GM12801 (cell line): Measurements from ENCODE around the gene ENTR1.

Source experiments
- CTCF ChIP-seq: IDR thresholded peaks from one replicate; pipeline ENCODE4 v1.5.1; 2011; ENCODE audit warnings: control low read depth; ENCODE audit not compliant: insufficient read length; ENCODE audit errors: extremely low read depth

The ENTR1 gene

DNA sequence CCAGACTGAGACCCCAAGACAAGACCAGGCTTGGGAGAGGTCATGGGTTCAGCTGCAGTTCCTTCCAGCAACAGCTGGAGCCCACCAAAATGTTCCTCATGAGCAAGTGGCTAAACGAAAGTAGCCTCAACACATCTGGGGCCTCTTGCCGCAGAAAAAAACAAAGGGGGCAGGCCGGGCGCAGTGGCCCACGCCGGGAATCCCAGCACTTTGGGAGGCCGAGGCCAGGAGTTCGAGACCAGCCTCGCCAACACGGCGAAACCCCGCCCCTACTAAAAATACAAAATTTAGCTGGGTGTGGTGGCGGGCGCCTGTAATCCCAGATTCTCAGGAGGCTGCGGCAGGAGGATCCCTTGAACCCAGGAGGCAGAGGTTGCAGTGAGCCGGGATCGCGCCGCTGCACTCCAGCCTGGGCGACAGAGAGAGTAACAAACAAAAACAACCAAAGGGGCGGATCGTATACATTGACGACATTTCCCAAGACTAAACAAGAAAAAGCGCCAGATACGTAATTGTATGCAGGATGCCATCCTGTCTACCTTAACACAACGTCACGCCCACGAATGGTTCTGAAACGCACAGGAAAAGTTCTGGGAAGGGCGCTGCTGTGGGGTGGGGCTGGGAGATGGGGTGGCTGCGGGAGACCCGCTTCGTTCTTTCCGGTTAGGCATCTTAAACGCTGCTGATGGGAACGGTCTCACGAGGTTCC is 27.6 kb upstream of the ENTR1 start:
- TF ChIP-seq CTCF: no peak

DNA sequence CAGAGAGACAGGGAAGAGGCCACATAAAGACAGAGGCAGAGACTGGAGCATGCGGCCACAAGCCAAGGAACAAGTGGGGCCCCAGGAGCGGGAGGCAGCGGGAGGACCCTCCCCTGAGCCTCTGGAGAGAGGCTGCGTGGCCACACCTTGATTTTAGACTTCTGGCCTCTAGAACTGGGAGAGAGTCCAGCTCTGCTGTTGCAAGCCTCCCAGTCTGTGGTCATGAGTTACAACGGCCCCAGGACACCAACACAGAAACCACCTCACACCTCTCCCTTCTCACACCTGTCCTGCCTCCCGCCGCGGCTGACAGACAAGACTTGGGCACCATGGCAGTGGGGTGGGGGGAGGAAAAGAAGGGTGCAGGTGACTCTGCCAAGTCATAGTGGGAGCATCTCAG is 27.0 kb upstream of the ENTR1 start:
- no peak for TF ChIP-seq CTCF

- TF ChIP-seq CTCF: no peak
Measured at GRCh38 chr9:136436055-136436634, 25.7 kb upstream of the ENTR1 start.

DNA sequence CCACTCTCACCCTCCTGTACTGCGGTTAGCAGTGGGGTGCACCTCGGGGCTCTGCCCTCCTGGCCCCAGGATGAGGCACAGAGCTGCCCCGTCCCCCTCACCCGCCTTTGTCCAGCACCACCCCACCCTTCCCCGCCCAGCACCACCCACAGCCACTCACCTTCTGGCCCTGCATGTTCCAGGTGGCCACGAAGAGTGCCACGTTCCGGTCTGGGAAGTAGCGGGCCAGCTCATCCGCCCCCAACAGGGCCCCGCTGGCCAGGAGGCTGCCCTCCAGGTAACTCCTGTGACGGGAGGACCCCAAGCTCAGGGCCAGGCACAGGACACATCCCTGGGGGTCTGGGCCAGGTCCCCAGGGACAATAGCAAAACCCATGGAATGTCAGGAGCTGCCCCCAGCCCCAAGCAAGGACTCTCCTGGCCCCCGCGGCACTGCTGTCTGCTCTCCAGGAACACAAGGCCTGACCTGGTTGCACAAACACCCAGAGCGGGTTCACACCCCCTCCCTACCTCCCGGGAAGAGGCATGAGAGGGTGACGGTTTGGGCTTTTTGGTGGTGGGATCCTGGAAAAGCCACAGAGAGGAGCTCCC is 24.3 kb upstream of the ENTR1 start:
- TF ChIP-seq CTCF: no peak

DNA sequence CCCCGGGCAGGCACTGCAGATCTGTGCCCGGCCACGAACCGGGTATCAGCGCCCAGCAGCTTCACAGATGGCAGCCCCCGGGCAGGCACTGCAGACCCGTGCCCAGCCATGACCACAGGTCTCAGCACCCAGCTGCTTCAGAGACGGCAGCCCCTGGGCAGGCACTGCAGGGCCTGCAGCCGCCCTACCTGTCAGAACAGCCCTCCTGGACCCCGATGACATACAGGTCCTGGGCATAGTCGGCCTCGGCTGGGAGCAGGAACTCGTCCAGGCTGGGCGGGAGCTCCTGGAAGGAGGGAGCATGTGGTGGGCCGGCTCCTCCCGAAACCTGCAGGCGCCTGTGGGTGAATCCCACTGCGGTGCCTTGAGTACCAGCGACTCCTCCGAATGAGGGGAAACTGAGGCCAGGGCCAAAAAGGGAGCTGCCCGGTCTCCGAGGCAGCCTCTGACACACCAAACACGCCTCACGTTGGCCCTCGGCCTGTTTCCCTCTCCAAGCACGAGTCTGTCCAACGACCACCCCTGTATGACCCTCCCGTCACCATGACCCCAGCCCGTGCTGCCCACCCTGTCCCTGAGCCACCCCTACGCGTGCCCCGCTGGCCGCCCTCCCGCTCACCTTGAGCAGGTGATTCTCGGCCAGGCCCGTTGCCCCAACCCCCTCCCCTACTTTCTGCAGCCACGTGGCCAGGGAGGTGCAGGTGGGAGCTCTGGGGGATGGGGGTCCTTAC is 23.6 kb upstream of the ENTR1 start:
- no peak for TF ChIP-seq CTCF

DNA sequence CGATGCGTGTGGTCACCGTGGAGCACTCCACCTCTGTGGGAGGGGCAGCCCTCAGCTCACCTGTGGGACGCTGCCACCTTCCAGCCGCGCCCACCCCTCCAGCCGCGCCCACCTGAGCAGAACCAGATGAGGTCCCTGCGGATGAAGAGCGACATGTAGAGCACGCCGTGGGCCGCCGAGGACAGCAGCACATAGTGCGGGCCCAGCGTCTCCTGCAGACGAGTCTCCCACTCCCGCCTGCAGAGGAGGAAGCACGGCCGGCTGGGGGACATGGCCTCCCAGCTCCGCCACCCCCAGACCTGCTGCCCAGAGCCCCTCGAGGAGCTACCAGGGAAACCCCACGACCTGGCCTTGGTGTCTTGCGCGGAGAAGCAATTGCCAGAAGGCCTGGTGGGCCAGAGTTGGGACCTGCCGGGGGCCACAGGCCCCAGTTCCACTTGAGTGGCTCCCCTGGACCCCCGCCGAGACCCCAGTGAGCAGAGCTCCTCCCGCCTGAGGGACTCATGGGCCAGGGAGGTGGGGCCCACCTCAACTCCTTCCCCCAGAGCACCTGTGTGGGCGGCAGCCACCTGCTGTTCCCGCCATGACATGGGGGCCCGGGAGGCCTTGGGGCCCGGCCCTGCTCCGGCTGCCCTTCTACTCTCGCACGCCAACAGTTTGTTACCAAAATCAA is 22.8 kb upstream of the ENTR1 start:
- no peak for TF ChIP-seq CTCF

DNA sequence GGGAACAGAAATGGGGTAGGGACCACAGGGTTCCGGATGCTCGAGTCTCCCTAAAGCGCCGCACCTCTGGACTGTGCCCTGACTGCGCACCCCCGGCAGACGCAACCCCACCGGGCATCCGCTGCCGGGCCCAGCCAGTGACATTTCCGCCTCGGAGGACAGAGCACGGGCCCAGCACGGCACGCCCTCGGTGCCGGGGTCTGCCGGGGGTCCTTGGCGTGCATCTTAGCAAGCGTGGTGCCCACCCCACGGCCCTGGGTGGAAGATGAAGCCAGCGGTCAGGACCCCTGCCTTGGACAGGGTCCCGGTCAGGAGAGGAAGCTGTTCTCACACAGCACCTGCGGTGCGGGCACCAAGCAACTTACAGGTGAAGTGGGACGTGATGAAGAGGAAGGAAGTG is 22.2 kb upstream of the ENTR1 start:
- no peak for TF ChIP-seq CTCF
